Measurements from ENCODE around the gene DEDD. TPM values are rescaled to one million over a fixed set of nuclear protein-coding genes. Genes with fewer than 3 reads are reported as not detected.

DEDD gene
- total RNA-seq, 4 donors from 2014 or later, result 24.4 to 47.0 (median 36.6) TPM

GRCh38 chr1:161128591-161129420 is 3.7 kb downstream of the DEDD start:
- no peak overlapping the region for H3K4me3 ChIP-seq
- H3K9me3 ChIP-seq, result no peaks in the 10 kb centered on the region
- H3K27me3 ChIP-seq, result no peaks in the 10 kb centered on the region
- no peak overlapping the region for H3K27ac ChIP-seq
- TF ChIP-seq POLR2A (IDR thresholded peaks at IDR 0.05) (no peak), EP300 (IDR thresholded peaks at IDR 0.05) (no peak), CTCF (IDR thresholded peaks at IDR 0.05) (no peak), POLR2AphosphoS5 (IDR thresholded peaks at IDR 0.05) (no peak)
- no peak for DNase-seq (ENCODE audit: low spot score in 2 of 2)
- H3K4me1 ChIP-seq, result peaks cover 32% of the 10 kb centered on the region
- peaks cover 43% of the 10 kb centered on the region for H3K36me3 ChIP-seq
- 86% methylated on average over 4 of the region's 4 CpGs for WGBS

- Histone ChIP-seq H3K9me3 (no peaks in the 10 kb centered on the region), H3K36me3 (peaks cover 55% of the 10 kb centered on the region), H3K4me3 (no peak overlapping the region), H3K27ac (no peak overlapping the region), H3K4me1 (peaks cover 25% of the 10 kb centered on the region), H3K27me3 (no peaks in the 10 kb centered on the region)
- WGBS, result 87% methylated on average over 2 of the region's 2 CpGs
- TF ChIP-seq POLR2A (IDR thresholded peaks at IDR 0.05) (no peak), POLR2AphosphoS5 (IDR thresholded peaks at IDR 0.05) (no peak), CTCF (IDR thresholded peaks at IDR 0.05) (no peak), EP300 (IDR thresholded peaks at IDR 0.05) (no peak)
- DNase-seq (ENCODE audit: low spot score in 2 of 2), result no peak
Measured at GRCh38 chr1:161127649-161128048, 4.8 kb downstream of the DEDD start.

- H3K9me3 ChIP-seq, result no peaks in the 10 kb centered on the region
- TF ChIP-seq EP300 (IDR thresholded peaks at IDR 0.05), result no peak
- no peak for TF ChIP-seq POLR2A (IDR thresholded peaks at IDR 0.05)
- no peak for TF ChIP-seq CTCF (IDR thresholded peaks at IDR 0.05)
- no peak for TF ChIP-seq POLR2AphosphoS5 (IDR thresholded peaks at IDR 0.05)
- H3K27me3 ChIP-seq, result no peaks in the 10 kb centered on the region
- DNase-seq (ENCODE audit: low spot score in 2 of 2), result no peak
- H3K4me1 ChIP-seq, result peaks cover 41% of the 10 kb centered on the region
- H3K27ac ChIP-seq, result no peak overlapping the region
- H3K4me3 ChIP-seq, result no peak overlapping the region
- WGBS, result 85% methylated on average over 6 of the region's 6 CpGs
- peaks cover 72% of the 10 kb centered on the region for H3K36me3 ChIP-seq
Measured at GRCh38 chr1:161122967-161123366, 9.5 kb downstream of the DEDD start.

GRCh38 chr1:161121834-161122233 is 10.6 kb downstream of the DEDD start:
- WGBS, result 78% methylated on average over 4 of the region's 4 CpGs
- no peak overlapping the region for H3K27ac ChIP-seq
- H3K4me1 ChIP-seq, result peaks cover 40% of the 10 kb centered on the region
- H3K36me3 ChIP-seq, result peaks cover 64% of the 10 kb centered on the region
- DNase-seq (ENCODE audit: low spot score in 2 of 2), result no peak
- no peak overlapping the region for H3K4me3 ChIP-seq
- no peaks in the 10 kb centered on the region for H3K9me3 ChIP-seq
- H3K27me3 ChIP-seq, result no peaks in the 10 kb centered on the region
- TF ChIP-seq EP300 (IDR thresholded peaks at IDR 0.05), result no peak
- TF ChIP-seq POLR2AphosphoS5 (IDR thresholded peaks at IDR 0.05), result no peak
- no peak for TF ChIP-seq POLR2A (IDR thresholded peaks at IDR 0.05)
- TF ChIP-seq CTCF (IDR thresholded peaks at IDR 0.05), result no peak

GRCh38 chr1:161121042-161121650 is 11.3 kb downstream of the DEDD start:
- Histone ChIP-seq H3K4me1 (peaks cover 47% of the 10 kb centered on the region), H3K36me3 (peaks cover 61% of the 10 kb centered on the region), H3K27me3 (no peaks in the 10 kb centered on the region), H3K4me3 (no peak overlapping the region), H3K9me3 (no peaks in the 10 kb centered on the region), H3K27ac (no peak overlapping the region)
- no peak for DNase-seq (ENCODE audit: low spot score in 2 of 2)
- WGBS, result 94% methylated on average over 3 of the region's 3 CpGs
- TF ChIP-seq POLR2AphosphoS5 (IDR thresholded peaks at IDR 0.05) (no peak), CTCF (IDR thresholded peaks at IDR 0.05) (no peak), POLR2A (IDR thresholded peaks at IDR 0.05) (no peak), EP300 (IDR thresholded peaks at IDR 0.05) (no peak)

All from suprapubic skin (tissue), 4 donors.